Measurements from ENCODE around the gene NXT1.

The NXT1 gene

GRCh38 chr20:23370274-23370673 lies 19.7 kb downstream of the NXT1 start:
- DNase-seq: no peak
- in situ Hi-C loops (cut with HindIII; ENCODE audit: low pct_ligation_motif_present, low pct_unique_long_range_greater_than_20kb, low sequenced_read_pairs): no loop called here

GRCh38 chr20:23370873-23371272 lies 20.3 kb downstream of the NXT1 start:
- in situ Hi-C loops (cut with HindIII; ENCODE audit: low pct_ligation_motif_present, low pct_unique_long_range_greater_than_20kb, low sequenced_read_pairs): no loop called here
- DNase-seq: no peak

DNA sequence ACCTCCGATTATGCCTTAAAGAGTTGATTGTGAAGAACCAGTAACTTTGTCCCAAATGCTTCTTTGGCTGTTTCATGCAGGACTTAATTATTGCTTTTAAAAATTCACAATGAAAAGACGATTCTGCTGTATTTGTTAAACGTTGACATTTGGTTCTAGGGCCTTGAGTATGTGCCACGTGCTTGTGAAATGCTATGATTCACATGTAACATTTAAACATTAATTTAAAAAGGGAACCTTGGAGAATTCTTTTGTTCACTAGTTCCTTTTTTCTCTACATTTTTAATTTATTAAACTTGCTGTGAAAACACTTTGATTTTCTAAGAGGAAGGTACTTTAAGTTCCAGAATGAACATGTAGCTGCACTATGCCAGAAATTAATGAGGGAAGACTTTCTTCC lies 20.9 kb downstream of the NXT1 start:
- in situ Hi-C loops (cut with HindIII; ENCODE audit: low pct_ligation_motif_present, low pct_unique_long_range_greater_than_20kb, low sequenced_read_pairs): no loop called here

DNA sequence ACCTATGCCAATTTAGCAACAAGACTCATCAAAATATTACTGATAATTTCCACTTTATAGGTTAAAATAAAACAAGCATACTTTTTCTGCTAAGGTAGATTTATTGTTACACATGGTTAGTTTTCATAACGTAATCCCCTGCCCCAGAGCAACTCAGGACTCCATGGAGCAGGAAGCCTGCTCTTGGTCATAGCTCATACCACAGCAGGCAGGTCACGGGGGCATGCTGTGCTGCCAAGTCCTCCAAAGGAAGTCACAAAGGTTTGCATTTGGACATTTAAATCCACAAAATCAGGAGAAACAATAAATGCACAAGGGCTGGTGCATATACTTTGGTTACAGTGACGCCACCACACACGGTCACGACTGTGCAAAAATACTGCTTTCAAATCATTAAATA lies 23.9 kb downstream of the NXT1 start:
- no peak for DNase-seq
- in situ Hi-C loops (cut with HindIII; ENCODE audit: low pct_ligation_motif_present, low pct_unique_long_range_greater_than_20kb, low sequenced_read_pairs): no loop called here

More for the DNA sequence above, 20.9 kb downstream of the NXT1 start:
- DNase-seq: no peak

GRCh38 chr20:23375827-23376226 lies 25.2 kb downstream of the NXT1 start:
- no peak for DNase-seq
- in situ Hi-C loops (cut with HindIII; ENCODE audit: low pct_ligation_motif_present, low pct_unique_long_range_greater_than_20kb, low sequenced_read_pairs): no loop called here

DNA sequence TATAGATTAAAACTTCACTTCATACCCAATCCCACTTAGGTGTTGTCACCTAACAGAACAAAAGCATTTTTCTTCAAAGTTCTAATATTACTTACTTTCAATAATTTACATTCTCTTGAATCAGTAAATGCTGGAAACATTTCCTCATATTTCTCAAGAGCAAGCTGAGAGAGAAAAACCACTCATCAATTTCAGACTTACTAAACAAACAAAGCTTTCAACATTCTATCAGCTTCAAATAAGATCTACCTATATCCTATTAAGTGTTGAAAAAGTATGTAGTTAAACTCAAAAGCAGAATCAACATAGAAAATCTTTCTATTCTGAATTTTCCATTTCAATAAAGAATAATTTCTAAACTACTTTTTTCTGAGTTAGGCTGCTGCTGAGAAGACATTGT lies 29.2 kb downstream of the NXT1 start:
- no peak for DNase-seq
- in situ Hi-C loops (cut with HindIII; ENCODE audit: low pct_ligation_motif_present, low pct_unique_long_range_greater_than_20kb, low sequenced_read_pairs): no loop called here

GRCh38 chr20:23381876-23382275 lies 31.3 kb downstream of the NXT1 start:
- in situ Hi-C loops (cut with HindIII; ENCODE audit: low pct_ligation_motif_present, low pct_unique_long_range_greater_than_20kb, low sequenced_read_pairs): no loop called here
- no peak for DNase-seq

GRCh38 chr20:23386304-23387117 lies 35.9 kb downstream of the NXT1 start:
- DNase-seq: no peak
- in situ Hi-C loops (cut with HindIII; ENCODE audit: low pct_ligation_motif_present, low pct_unique_long_range_greater_than_20kb, low sequenced_read_pairs): no loop called here

DNA sequence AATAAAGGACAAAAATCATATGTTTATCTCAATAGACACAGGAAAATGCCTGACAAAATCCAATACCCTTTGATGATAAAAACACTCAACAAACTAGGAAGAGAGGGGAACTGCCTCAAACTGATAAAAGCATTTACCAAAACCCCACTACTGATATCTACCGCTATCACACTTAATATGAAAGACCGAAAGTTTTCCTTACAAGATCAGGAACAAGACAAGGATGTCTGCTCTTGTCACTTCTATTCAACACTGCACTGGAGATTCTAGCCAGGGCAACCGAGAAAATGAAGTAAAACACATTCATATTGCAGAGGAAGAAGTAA lies 36.5 kb downstream of the NXT1 start:
- in situ Hi-C loops (cut with HindIII; ENCODE audit: low pct_ligation_motif_present, low pct_unique_long_range_greater_than_20kb, low sequenced_read_pairs): no loop called here
- DNase-seq: no peak

DNA sequence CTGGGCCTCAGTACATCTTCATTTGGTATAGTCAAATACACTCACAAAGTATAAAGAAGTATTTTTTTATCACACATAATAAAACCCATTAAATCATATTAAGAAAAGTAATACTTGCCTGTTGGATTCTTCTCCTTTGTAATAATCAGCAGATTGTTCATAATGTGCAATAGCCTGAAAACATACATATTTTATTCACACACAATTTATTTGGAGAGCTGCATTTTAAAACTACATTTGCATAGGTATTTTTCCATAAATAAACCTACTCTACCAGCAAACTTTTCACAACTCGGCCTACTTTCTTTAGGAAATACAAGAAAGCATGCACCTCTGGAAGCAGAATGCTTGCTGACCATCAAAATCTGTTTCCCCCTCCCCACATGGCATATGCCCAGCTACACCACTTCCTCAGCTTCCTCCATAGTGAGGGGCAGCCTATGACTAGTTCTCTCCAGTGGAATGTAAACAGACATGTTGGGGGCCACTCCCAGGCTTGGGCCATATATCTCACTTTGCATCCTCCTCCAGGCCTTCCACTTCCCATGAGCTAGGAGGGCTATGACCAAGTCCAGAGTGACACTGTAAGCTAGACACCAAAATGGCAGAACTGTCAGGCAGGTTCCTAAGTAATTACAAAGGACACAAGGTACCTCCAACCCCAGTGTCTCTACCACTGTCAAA lies 39.6 kb downstream of the NXT1 start:
- no peak for DNase-seq
- in situ Hi-C loops (cut with HindIII; ENCODE audit: low pct_ligation_motif_present, low pct_unique_long_range_greater_than_20kb, low sequenced_read_pairs): no loop called here

- in situ Hi-C loops (cut with HindIII; ENCODE audit: low pct_ligation_motif_present, low pct_unique_long_range_greater_than_20kb, low sequenced_read_pairs): no loop called here
- no peak for DNase-seq
Measured at GRCh38 chr20:23391707-23392310, 41.2 kb downstream of the NXT1 start.

DNA sequence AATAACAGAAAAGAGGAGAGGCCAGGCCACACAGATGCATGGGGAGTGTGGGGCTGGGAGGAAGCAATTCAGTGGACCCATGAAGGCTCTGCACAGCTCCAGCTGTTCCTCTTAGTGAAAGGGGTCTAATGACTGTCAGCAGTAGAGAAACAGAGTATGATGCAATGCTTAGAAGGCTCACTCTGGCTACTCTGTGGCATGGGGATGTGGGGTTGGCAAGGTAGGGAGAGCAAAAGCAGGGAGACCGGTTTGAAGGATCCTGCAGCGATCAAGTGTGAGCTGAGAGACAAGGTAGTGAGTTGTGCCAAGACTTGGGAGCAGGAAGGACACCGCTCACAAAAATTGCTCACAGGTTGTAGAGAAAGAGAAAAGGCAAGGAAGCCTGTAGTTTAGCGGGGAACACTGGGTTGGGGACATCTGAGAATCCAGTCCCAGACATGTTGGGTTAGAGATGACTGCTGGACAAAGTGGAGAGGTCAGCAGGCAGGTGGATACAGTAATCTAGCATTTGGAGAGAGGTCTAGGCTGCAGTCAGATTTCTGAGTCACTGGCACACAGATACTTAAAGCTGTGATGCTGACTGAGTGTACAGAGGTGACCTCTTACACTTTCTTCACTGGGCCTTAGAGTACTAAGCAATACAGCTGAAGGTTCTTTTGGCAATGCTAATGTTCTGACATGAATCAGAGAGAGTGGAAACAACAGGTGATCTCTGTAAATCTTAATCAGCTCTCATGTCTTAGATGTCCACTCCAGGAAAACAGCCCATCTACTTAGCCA lies 43.6 kb downstream of the NXT1 start:
- in situ Hi-C loops (cut with HindIII; ENCODE audit: low pct_ligation_motif_present, low pct_unique_long_range_greater_than_20kb, low sequenced_read_pairs): no loop called here
- no peak for DNase-seq

GRCh38 chr20:23396950-23397627 lies 46.5 kb downstream of the NXT1 start:
- DNase-seq: no peak
- in situ Hi-C loops (cut with HindIII; ENCODE audit: low pct_ligation_motif_present, low pct_unique_long_range_greater_than_20kb, low sequenced_read_pairs): no loop called here

DNA sequence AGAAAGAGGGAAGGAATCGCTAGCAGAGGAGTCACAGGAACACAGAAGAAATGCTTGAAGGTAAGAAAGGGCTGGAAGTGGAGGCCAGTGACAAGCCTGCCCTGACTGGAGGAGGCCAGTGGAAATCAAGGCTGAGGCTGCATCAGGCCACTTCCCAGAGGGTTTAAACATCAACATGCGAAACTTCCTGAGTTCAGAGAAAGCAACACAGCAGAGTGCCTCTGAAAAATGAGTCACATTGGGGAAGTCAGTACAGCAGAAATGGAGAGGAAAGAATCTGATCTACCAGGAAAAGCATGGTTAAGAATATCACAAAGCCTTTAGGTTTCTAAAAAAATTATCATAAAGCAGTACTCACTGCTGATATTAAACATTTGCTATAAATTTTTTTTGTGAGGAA lies 47.4 kb downstream of the NXT1 start:
- peak; percentile 49 for DNase-seq
- in situ Hi-C loops (cut with HindIII; ENCODE audit: low pct_ligation_motif_present, low pct_unique_long_range_greater_than_20kb, low sequenced_read_pairs): no loop called here

DNA sequence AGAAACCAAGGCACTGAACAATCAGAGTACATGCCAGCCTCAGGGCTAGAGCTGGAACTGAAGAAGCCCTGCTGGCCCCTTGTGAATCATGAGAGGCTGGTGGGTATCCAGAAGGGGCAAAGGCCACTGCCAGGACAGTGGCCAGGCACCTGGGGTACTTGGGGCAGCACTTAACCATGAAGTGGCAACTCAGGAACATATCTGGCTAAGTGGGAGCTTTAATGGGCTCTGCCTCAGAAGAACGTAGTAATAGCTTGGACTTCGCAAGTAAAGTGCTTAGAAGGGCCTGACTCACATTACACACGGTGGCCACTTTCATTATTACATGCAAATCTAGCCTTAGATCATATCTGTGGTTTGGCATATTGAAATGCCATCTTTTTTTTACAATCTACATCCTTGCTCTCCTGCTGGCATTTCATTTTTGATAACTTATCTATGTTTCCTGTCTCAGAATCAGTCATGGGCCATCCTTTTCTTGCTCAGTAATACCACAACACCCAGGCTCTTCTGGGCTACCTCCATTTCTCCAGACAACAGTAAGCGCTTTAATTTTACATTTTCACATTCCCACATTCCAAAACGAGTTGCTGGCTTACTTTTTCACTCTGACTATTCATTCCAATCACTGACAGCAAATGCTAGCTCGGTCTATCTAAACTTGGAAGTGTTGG lies 49.1 kb downstream of the NXT1 start:
- in situ Hi-C loops (cut with HindIII; ENCODE audit: low pct_ligation_motif_present, low pct_unique_long_range_greater_than_20kb, low sequenced_read_pairs): no loop called here
- DNase-seq: no peak

DNA sequence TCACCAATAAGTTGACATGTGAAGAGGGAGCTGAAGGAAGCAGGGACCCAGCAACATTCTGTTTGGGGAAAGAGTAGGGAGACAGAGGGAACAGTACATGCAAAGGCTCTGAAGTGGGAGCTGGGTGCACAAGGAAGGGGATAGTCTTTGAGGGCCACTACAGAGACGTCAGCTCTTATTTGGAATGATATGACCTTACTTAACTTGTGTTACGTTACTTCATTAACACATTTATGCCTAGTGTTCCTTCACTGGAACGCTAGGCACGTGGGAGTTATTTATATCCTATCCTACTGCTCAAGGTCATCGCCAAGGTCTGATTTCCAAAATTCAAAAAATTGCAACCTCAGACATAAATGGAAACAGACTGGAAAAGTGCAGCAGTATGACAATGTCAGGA lies 50.5 kb downstream of the NXT1 start:
- DNase-seq: no peak
- in situ Hi-C loops (cut with HindIII; ENCODE audit: low pct_ligation_motif_present, low pct_unique_long_range_greater_than_20kb, low sequenced_read_pairs): no loop called here

- in situ Hi-C loops (cut with HindIII; ENCODE audit: low pct_ligation_motif_present, low pct_unique_long_range_greater_than_20kb, low sequenced_read_pairs): no loop called here
- no peak for DNase-seq
Measured at GRCh38 chr20:23403751-23404150, 53.2 kb downstream of the NXT1 start.

DNA sequence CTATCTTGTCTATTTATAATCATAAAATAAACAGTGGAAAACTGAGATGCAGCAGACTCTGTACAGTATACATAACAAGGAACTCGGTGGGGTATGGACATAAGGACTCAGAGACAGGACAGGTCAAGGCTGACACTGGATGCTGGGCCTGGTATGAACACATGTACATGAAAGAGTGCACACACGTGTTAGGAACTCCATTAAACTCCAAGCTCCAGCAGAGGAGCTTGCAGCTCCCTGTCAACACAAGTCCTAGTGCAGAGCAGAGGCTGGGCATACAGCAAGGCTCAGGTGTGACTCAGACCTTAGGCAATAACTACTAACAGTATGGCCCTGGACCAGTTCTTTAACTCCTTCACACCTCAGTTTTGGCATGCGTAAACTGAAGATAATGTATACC lies 53.6 kb downstream of the NXT1 start:
- no peak for DNase-seq
- in situ Hi-C loops (cut with HindIII; ENCODE audit: low pct_ligation_motif_present, low pct_unique_long_range_greater_than_20kb, low sequenced_read_pairs): no loop called here

Measured in ACHN (cell line).